Stimulated activated CD4-positive, alpha-beta T cell treated with anti-CD3 and anti-CD28 coated beads, Interleukin-12 subunit alpha, Interleukin-12 subunit beta, amount 100 ng/mL, for 4 hours (primary cell): ENCODE measurements around the gene HMGCS2.

Experiments used
- DNase-seq: peaks from one replicate; pipeline ENCODE4 v3.0.0-alpha.2; 2020

The HMGCS2 gene

GRCh38 chr1:119768778-119769177 is at the start of gene HMGCS2:
HMGCS2 (minus strand) TSS chr1:119768905; CDS start chr1:119768844, 61 bp downstream.
- DNase-seq = no peak

GRCh38 chr1:119818181-119818580 is 49.5 kb upstream of the HMGCS2 start:
- no peak for DNase-seq

- DNase-seq = no peak
Measured at GRCh38 chr1:119816407-119816806, 47.7 kb upstream of the HMGCS2 start.

- DNase-seq = no peak
Measured at GRCh38 chr1:119815928-119816327, 47.2 kb upstream of the HMGCS2 start.

- no peak for DNase-seq
Measured at GRCh38 chr1:119815361-119815760, 46.7 kb upstream of the HMGCS2 start.

- DNase-seq = no peak
Measured at GRCh38 chr1:119814288-119814687, 45.6 kb upstream of the HMGCS2 start.

- DNase-seq = no peak
Measured at GRCh38 chr1:119811985-119812557, 43.4 kb upstream of the HMGCS2 start.

GRCh38 chr1:119811387-119811786 is 42.7 kb upstream of the HMGCS2 start, which contains the start of gene REG4:
REG4 (minus strand) TSS chr1:119811460; CDS start chr1:119808769, 2,691 bp downstream.
- DNase-seq = no peak

- peak; percentile 62 for DNase-seq
Measured at GRCh38 chr1:119808972-119809550, 40.4 kb upstream of the HMGCS2 start.

- DNase-seq = no peak
Measured at GRCh38 chr1:119808491-119808890, 39.8 kb upstream of the HMGCS2 start.

GRCh38 chr1:119806489-119806888 is 37.8 kb upstream of the HMGCS2 start:
- DNase-seq = no peak

GRCh38 chr1:119805746-119806145 is 37.0 kb upstream of the HMGCS2 start:
- no peak for DNase-seq

GRCh38 chr1:119805247-119805646 is 36.5 kb upstream of the HMGCS2 start:
- no peak for DNase-seq

- DNase-seq = no peak
Measured at GRCh38 chr1:119799599-119800177, 31.0 kb upstream of the HMGCS2 start.

GRCh38 chr1:119799003-119799402 is 30.3 kb upstream of the HMGCS2 start:
- DNase-seq = no peak

- DNase-seq = no peak
Measured at GRCh38 chr1:119797606-119798005, 28.9 kb upstream of the HMGCS2 start.

GRCh38 chr1:119797162-119797561 is 28.5 kb upstream of the HMGCS2 start:
- no peak for DNase-seq

GRCh38 chr1:119795261-119796200 is 26.8 kb upstream of the HMGCS2 start:
- DNase-seq = no peak

GRCh38 chr1:119794876-119795240 is 26.2 kb upstream of the HMGCS2 start:
- no peak for DNase-seq

- no peak for DNase-seq
Measured at GRCh38 chr1:119794230-119794875, 25.6 kb upstream of the HMGCS2 start.

- no peak for DNase-seq
Measured at GRCh38 chr1:119791377-119791776, 22.7 kb upstream of the HMGCS2 start.

GRCh38 chr1:119790451-119791198 is 21.9 kb upstream of the HMGCS2 start:
- DNase-seq = no peak
